Hepatocyte (in vitro differentiated cells): ENCODE results near the gene CYP8B1.

ENCODE experiments used
- CTCF ChIP-seq: fragments of 200-600 bp; sonication (generic); IDR thresholded peaks from 2 replicates; pipeline ENCODE4 v1.5.1; 2016; ENCODE audit warnings: antibody characterized with exemption, mild to moderate bottlenecking; ENCODE audit not compliant: poor library complexity
- EZH2 ChIP-seq: fragments of 200-600 bp; sonication (generic); IDR thresholded peaks from 2 replicates; pipeline ENCODE4 v1.6.1; 2016; ENCODE audit warnings: antibody characterized with exemption, mild to moderate bottlenecking, borderline replicate concordance

GRCh38 chr3:42914771-42915515 lies 39.3 kb upstream of the CYP8B1 start:
- TF ChIP-seq CTCF (no peak), EZH2 (no peak)
